G401 (cell line): ENCODE measurements around the gene GALNT9. TPM values are rescaled to one million over a fixed set of nuclear protein-coding genes. Genes with fewer than 3 reads are reported as not detected.
"Not testable (repeated sequence)": the region's sequence is repeated elsewhere in the genome, so short reads cannot be mapped to it uniquely, and the experiment has no call there.

ENCODE experiments used
- DNase-seq: peaks from one replicate; pipeline ENCODE4 v3.0.0-alpha.2; 2015; ENCODE audit warnings: low spot score
- in situ Hi-C: cut with HindIII; loops from 2 replicates; pipeline ENCODE4 v1.10.0; 2016; ENCODE audit warnings: low sequenced_read_pairs, mixed read lengths
- total RNA-seq: library from RNA; depleted of rRNA; stranded (reverse); fragments of >200 nt; shearing (Covaris generic); gene quantifications from 2 replicates; pipeline ENCODE4 v1.2.3, GENCODE V29; 2014

Gene GALNT9
- total RNA-seq, 1 experiment from 2014 or later = 0.10 TPM

- DNase-seq = no peak
- in situ Hi-C loops = no loop called here
Observed at GRCh38 chr12:132359971-132360370, 30.6 kb upstream of the GALNT9 start.

- in situ Hi-C loops = no loop called here
Observed at GRCh38 chr12:132359551-132359950, 30.2 kb upstream of the GALNT9 start.

GRCh38 chr12:132358241-132359225 is 29.1 kb upstream of the GALNT9 start:
- in situ Hi-C loops, DNase-seq: not testable (repeated sequence)

More at GRCh38 chr12:132359551-132359950, 30.2 kb upstream of the GALNT9 start:
- DNase-seq = no peak

- peak; percentile 31 for DNase-seq
- in situ Hi-C loops = no loop called here
Observed at GRCh38 chr12:132357623-132358186, 28.3 kb upstream of the GALNT9 start.

- in situ Hi-C loops = no loop called here
- DNase-seq = peak; percentile 91
Observed at GRCh38 chr12:132356691-132357622, 27.6 kb upstream of the GALNT9 start.

- in situ Hi-C loops = no loop called here
- no peak for DNase-seq
Observed at GRCh38 chr12:132355742-132356681, 26.6 kb upstream of the GALNT9 start.

GRCh38 chr12:132354982-132355680 is 25.7 kb upstream of the GALNT9 start:
- no peak for DNase-seq
- in situ Hi-C loops = no loop called here

- in situ Hi-C loops = no loop called here
Observed at GRCh38 chr12:132354211-132354981, 25.0 kb upstream of the GALNT9 start.

GRCh38 chr12:132353811-132354210 is 24.4 kb upstream of the GALNT9 start:
- no peak for DNase-seq
- in situ Hi-C loops = no loop called here

More at GRCh38 chr12:132354211-132354981, 25.0 kb upstream of the GALNT9 start:
- no peak for DNase-seq

- in situ Hi-C loops = no loop called here
- DNase-seq = peak; percentile 66
Observed at GRCh38 chr12:132352896-132353800, 23.8 kb upstream of the GALNT9 start.

GRCh38 chr12:132351751-132352495 is 22.5 kb upstream of the GALNT9 start:
- in situ Hi-C loops = no loop called here
- DNase-seq = no peak

GRCh38 chr12:132349501-132350131 is 20.2 kb upstream of the GALNT9 start:
- in situ Hi-C loops = no loop called here
- DNase-seq = no peak

GRCh38 chr12:132348176-132348575 is 18.8 kb upstream of the GALNT9 start:
- DNase-seq = no peak
- in situ Hi-C loops = no loop called here

- in situ Hi-C loops = no loop called here
- DNase-seq = no peak
Observed at GRCh38 chr12:132347176-132347855, 17.9 kb upstream of the GALNT9 start.
